GM18861 (cell line): ENCODE results near the gene PPP1R2.
"Not testable (repeated sequence)": the region's sequence is repeated elsewhere in the genome, so short reads cannot be mapped to it uniquely, and the experiment has no call there.

Source experiments
- ATAC-seq: cut with Tn5 transposase; IDR thresholded peaks from one replicate; pipeline ENCODE4 v1.9.1; 2021; ENCODE audit not compliant: unreplicated experiment

Gene PPP1R2

GRCh38 chr3:195540027-195540426 lies 3.1 kb downstream of the PPP1R2 start:
- no peak for ATAC-seq

- ATAC-seq, result no peak
Measured at GRCh38 chr3:195539479-195539878, 3.6 kb downstream of the PPP1R2 start.

- peak; percentile 48 for ATAC-seq
Measured at GRCh38 chr3:195537995-195538394, 5.1 kb downstream of the PPP1R2 start.

GRCh38 chr3:195535293-195535692 lies 7.8 kb downstream of the PPP1R2 start:
- no peak for ATAC-seq

GRCh38 chr3:195532834-195533233 lies 10.3 kb downstream of the PPP1R2 start:
- ATAC-seq, result no peak

- ATAC-seq, result no peak
Measured at GRCh38 chr3:195532345-195532744, 10.8 kb downstream of the PPP1R2 start.

GRCh38 chr3:195531683-195532082 lies 11.4 kb downstream of the PPP1R2 start:
- no peak for ATAC-seq

- ATAC-seq, result no peak
Measured at GRCh38 chr3:195526492-195526891, 16.6 kb downstream of the PPP1R2 start.

GRCh38 chr3:195524171-195524896 lies 18.8 kb downstream of the PPP1R2 start:
- no peak for ATAC-seq

- no peak for ATAC-seq
Measured at GRCh38 chr3:195522254-195523023, 20.7 kb downstream of the PPP1R2 start.

- ATAC-seq, result no peak
Measured at GRCh38 chr3:195517030-195517429, 26.1 kb downstream of the PPP1R2 start.

- not testable (repeated sequence) for ATAC-seq
Measured at GRCh38 chr3:195514610-195515235, 28.4 kb downstream of the PPP1R2 start.

GRCh38 chr3:195512798-195513345 lies 30.3 kb downstream of the PPP1R2 start:
- no peak for ATAC-seq

GRCh38 chr3:195511136-195511535 lies 32.0 kb downstream of the PPP1R2 start:
- no peak for ATAC-seq

- ATAC-seq, result no peak
Measured at GRCh38 chr3:195508185-195508584, 34.9 kb downstream of the PPP1R2 start.

GRCh38 chr3:195475614-195476013 lies 67.5 kb downstream of the PPP1R2 start:
- no peak for ATAC-seq

GRCh38 chr3:195475116-195475515 lies 68.0 kb downstream of the PPP1R2 start:
- not testable (repeated sequence) for ATAC-seq

GRCh38 chr3:195468841-195469240 lies 74.3 kb downstream of the PPP1R2 start:
- no peak for ATAC-seq

GRCh38 chr3:195468391-195468776 lies 74.7 kb downstream of the PPP1R2 start:
- ATAC-seq, result no peak

GRCh38 chr3:195467641-195468390 lies 75.3 kb downstream of the PPP1R2 start:
- ATAC-seq, result no peak

GRCh38 chr3:195466251-195466650 lies 76.9 kb downstream of the PPP1R2 start:
- ATAC-seq, result no peak
